Measurements from ENCODE around the gene ROR1.

Gene ROR1

GRCh38 chr1:63773815-63774616 lies at the start of gene ROR1:
Gene ROR1 (plus strand): TSS chr1:63774017.
- no peak for DNase-seq (ENCODE audit: low read depth in 1 of 2, low spot score in 1 of 2)

- DNase-seq (ENCODE audit: low read depth in 1 of 2, low spot score in 1 of 2), result no peak
Observed at GRCh38 chr1:63724375-63724899, 49.4 kb upstream of the ROR1 start.

- no peak for DNase-seq (ENCODE audit: low read depth in 1 of 2, low spot score in 1 of 2)
Observed at GRCh38 chr1:63728611-63729226, 45.1 kb upstream of the ROR1 start.

GRCh38 chr1:63729227-63729620 lies 44.6 kb upstream of the ROR1 start:
- no peak for DNase-seq (ENCODE audit: low read depth in 1 of 2, low spot score in 1 of 2)

GRCh38 chr1:63730211-63730610 lies 43.6 kb upstream of the ROR1 start:
- no peak for DNase-seq (ENCODE audit: low read depth in 1 of 2, low spot score in 1 of 2)

GRCh38 chr1:63731117-63732043 lies 42.4 kb upstream of the ROR1 start:
- no peak for DNase-seq (ENCODE audit: low read depth in 1 of 2, low spot score in 1 of 2)

GRCh38 chr1:63732666-63733065 lies 41.2 kb upstream of the ROR1 start:
- no peak for DNase-seq (ENCODE audit: low read depth in 1 of 2, low spot score in 1 of 2)

- no peak for DNase-seq (ENCODE audit: low read depth in 1 of 2, low spot score in 1 of 2)
Observed at GRCh38 chr1:63738772-63739171, 35.0 kb upstream of the ROR1 start.

GRCh38 chr1:63739452-63739851 lies 34.4 kb upstream of the ROR1 start:
- no peak for DNase-seq (ENCODE audit: low read depth in 1 of 2, low spot score in 1 of 2)

GRCh38 chr1:63740432-63740831 lies 33.4 kb upstream of the ROR1 start:
- no peak for DNase-seq (ENCODE audit: low read depth in 1 of 2, low spot score in 1 of 2)

GRCh38 chr1:63742526-63742925 lies 31.3 kb upstream of the ROR1 start:
- DNase-seq (ENCODE audit: low read depth in 1 of 2, low spot score in 1 of 2), result no peak

GRCh38 chr1:63743781-63744180 lies 30.0 kb upstream of the ROR1 start:
- DNase-seq (ENCODE audit: low read depth in 1 of 2, low spot score in 1 of 2), result no peak

- DNase-seq (ENCODE audit: low read depth in 1 of 2, low spot score in 1 of 2), result no peak
Observed at GRCh38 chr1:63746129-63746864, 27.5 kb upstream of the ROR1 start.

- no peak for DNase-seq (ENCODE audit: low read depth in 1 of 2, low spot score in 1 of 2)
Observed at GRCh38 chr1:63747445-63747844, 26.4 kb upstream of the ROR1 start.

GRCh38 chr1:63748046-63748580 lies 25.7 kb upstream of the ROR1 start:
- DNase-seq (ENCODE audit: low read depth in 1 of 2, low spot score in 1 of 2), result no peak

GRCh38 chr1:63748641-63749040 lies 25.2 kb upstream of the ROR1 start:
- DNase-seq (ENCODE audit: low read depth in 1 of 2, low spot score in 1 of 2), result no peak

GRCh38 chr1:63750721-63751120 lies 23.1 kb upstream of the ROR1 start:
- DNase-seq (ENCODE audit: low read depth in 1 of 2, low spot score in 1 of 2), result no peak

- no peak for DNase-seq (ENCODE audit: low read depth in 1 of 2, low spot score in 1 of 2)
Observed at GRCh38 chr1:63752176-63752575, 21.6 kb upstream of the ROR1 start.

- DNase-seq (ENCODE audit: low read depth in 1 of 2, low spot score in 1 of 2), result no peak
Observed at GRCh38 chr1:63753591-63753990, 20.2 kb upstream of the ROR1 start.

- no peak for DNase-seq (ENCODE audit: low read depth in 1 of 2, low spot score in 1 of 2)
Observed at GRCh38 chr1:63756839-63757238, 17.0 kb upstream of the ROR1 start.

GRCh38 chr1:63757334-63757733 lies 16.5 kb upstream of the ROR1 start:
- DNase-seq (ENCODE audit: low read depth in 1 of 2, low spot score in 1 of 2), result no peak
